H1 (cell line): ENCODE measurements around the gene SH3GL1. TPM values are rescaled to one million over a fixed set of nuclear protein-coding genes. Genes with fewer than 3 reads are reported as not detected.
A peak's percentile ranks its signal among the peaks of the same experiment; 100 is the strongest.

ENCODE experiments used
- CTCF ChIA-PET: fragments of 300-600 bp; sonication (Branson Sonifier 250); formaldehyde crosslinking; loops from one replicate; lab custom pipeline; 2021; ENCODE audit not compliant: partially characterized antibody; lab: Charles Lee
- POLR2A ChIA-PET: fragments of 300-600 bp; sonication (Branson Sonifier 250); formaldehyde crosslinking; loops from one replicate; lab custom pipeline; 2021; ENCODE audit warnings: inconsistent platforms; ENCODE audit not compliant: partially characterized antibody; lab: Charles Lee
- DNase-seq, 2 experiments: peaks; one replicate each; pipeline versions ENCODE4 v3.0.0 to v3.0.0-alpha.2; 2010 to 2022; ENCODE audit warnings: low spot score in 2 of 2, low read depth in 1 of 2, mixed read lengths in 1 of 2
- FAIRE-seq: peaks from 2 replicates; lab custom pipeline; 2011; peaks lifted over from hg19 to GRCh38; lab: Jason Lieb, UNC
- H2AFZ ChIP-seq: 2 replicates; pipeline ENCODE4 v1.8.1; 2012; ENCODE audit warnings: low read length, inconsistent platforms
- H2AK5ac ChIP-seq: 2 replicates; pipeline ENCODE4 v1.6.1; 2013; ENCODE audit warnings: low read depth, low read length
- H2BK120ac ChIP-seq: replicated peaks from 2 replicates; pipeline ENCODE3; 2013; ENCODE audit warnings: low read depth, low read length, inconsistent platforms
- H2BK12ac ChIP-seq: 2 replicates; pipeline ENCODE4 v1.6.1; 2013; ENCODE audit warnings: low read depth, low read length
- H2BK15ac ChIP-seq: 2 replicates; pipeline ENCODE4 v1.6.1; 2013; ENCODE audit warnings: low read length
- H2BK20ac ChIP-seq: 2 replicates; pipeline ENCODE4 v1.6.1; 2013; ENCODE audit warnings: low read length
- H2BK5ac ChIP-seq: 2 replicates; pipeline ENCODE4 v1.6.1; 2013; ENCODE audit warnings: low read depth, low read length
- H3K14ac ChIP-seq: 2 replicates; pipeline ENCODE4 v1.6.1; 2013; ENCODE audit warnings: inconsistent platforms; ENCODE audit not compliant: insufficient read length
- H3K18ac ChIP-seq: 2 replicates; pipeline ENCODE4 v1.6.1; 2013; ENCODE audit warnings: low read length; ENCODE audit errors: extremely low read depth
- H3K23ac ChIP-seq: 2 replicates; pipeline ENCODE4 v1.6.1; 2013; ENCODE audit warnings: inconsistent platforms; ENCODE audit not compliant: insufficient read length
- H3K23me2 ChIP-seq: 2 replicates; pipeline ENCODE4 v1.6.1; 2013; ENCODE audit warnings: low read depth, low read length
- H3K27ac ChIP-seq: 2 replicates; pipeline ENCODE4 v1.6.1; 2011; ENCODE audit warnings: low read depth, low read length, inconsistent platforms
- H3K27me3 ChIP-seq, 4 experiments: replicated peaks in 1 of 4; 1 replicate in 1 of 4; 2 replicates in 3 of 4; pipeline versions ENCODE4 v1.6.1 to v1.8.1; 2011 to 2013; ENCODE audit warnings: low read length in 3 of 4, mild to moderate bottlenecking in 3 of 4, inconsistent platforms in 2 of 4, mixed read lengths in 2 of 4, moderate library complexity in 1 of 4; ENCODE audit not compliant: control insufficient read depth in 3 of 4, insufficient read depth in 3 of 4; ENCODE audit errors: extremely low read depth in 1 of 4
- H3K36me3 ChIP-seq, 4 experiments: 2 replicates each; pipeline versions ENCODE4 v1.6.1 to v1.8.1; 2011 to 2013; ENCODE audit warnings: mild to moderate bottlenecking in 4 of 4, low read length in 3 of 4, moderate library complexity in 2 of 4, control low read depth in 1 of 4, inconsistent platforms in 1 of 4; ENCODE audit not compliant: insufficient read depth in 4 of 4, control insufficient read depth in 2 of 4
- H3K4ac ChIP-seq: replicated peaks from 2 replicates; pipeline ENCODE3; 2013; ENCODE audit warnings: low read length, low read depth, mixed read lengths, inconsistent platforms; ENCODE audit not compliant: insufficient read length
- H3K4me1 ChIP-seq, 4 experiments: replicated peaks in 1 of 4; 1 replicate in 1 of 4; 2 replicates in 3 of 4; pipeline versions ENCODE4 v1.6.1 to v1.8.1; 2011 to 2013; ENCODE audit warnings: low read length in 3 of 4, inconsistent platforms in 2 of 4, mixed read lengths in 1 of 4; ENCODE audit not compliant: insufficient read depth in 4 of 4, control insufficient read depth in 3 of 4
- H3K4me2 ChIP-seq, 2 experiments: 2 replicates each; pipeline versions ENCODE4 v1.6.1 to v1.8.1; 2011 to 2013; ENCODE audit warnings: low read depth in 2 of 2, low read length in 2 of 2, control low read depth in 1 of 2, inconsistent platforms in 1 of 2, mild to moderate bottlenecking in 1 of 2; ENCODE audit not compliant: insufficient read depth in 1 of 2
- H3K4me3 ChIP-seq, 4 experiments: fragments of 200-600, 300-600 bp in 1 of 4; sonication (generic), shearing (Covaris generic), sonication (Bioruptor Twin) in 1 of 4; 2 replicates each; pipeline versions ENCODE4 v1.5.1 to v1.8.1; 2011 to 2016; ENCODE audit warnings: low read length in 4 of 4, low read depth in 3 of 4, control low read depth in 2 of 4, inconsistent platforms in 2 of 4, mild to moderate bottlenecking in 2 of 4, mixed read lengths in 1 of 4, moderate library complexity in 1 of 4; ENCODE audit not compliant: insufficient read depth in 2 of 4; ENCODE audit errors: extremely low read depth in 1 of 4
- H3K56ac ChIP-seq: replicated peaks from 2 replicates; pipeline ENCODE3; 2013; ENCODE audit warnings: low read depth, mild to moderate bottlenecking, mixed read lengths, low read length, inconsistent platforms; ENCODE audit not compliant: insufficient read length
- H3K79me1 ChIP-seq: 2 replicates; pipeline ENCODE4 v1.6.1; 2013; ENCODE audit warnings: low read depth, low read length, control low read depth
- H3K79me2 ChIP-seq, 2 experiments: 2 replicates each; pipeline versions ENCODE4 v1.6.1 to v1.8.1; 2012 to 2013; ENCODE audit warnings: low read length in 2 of 2, mild to moderate bottlenecking in 2 of 2, inconsistent platforms in 1 of 2; ENCODE audit not compliant: insufficient read depth in 2 of 2, control insufficient read depth in 1 of 2
- H3K9ac ChIP-seq, 4 experiments: replicated peaks in 1 of 4; 1 replicate in 1 of 4; 2 replicates in 3 of 4; pipeline versions ENCODE4 v1.6.1 to v1.8.1; 2011 to 2013; ENCODE audit warnings: low read depth in 3 of 4, low read length in 3 of 4, control low read depth in 2 of 4, mild to moderate bottlenecking in 2 of 4, moderate library complexity in 2 of 4, inconsistent platforms in 1 of 4; ENCODE audit errors: extremely low read depth in 1 of 4
- H3K9me3 ChIP-seq, 2 experiments: 2 replicates each; pipeline versions ENCODE4 v1.6.1 to v1.8.1; 2012 to 2013; ENCODE audit warnings: mild to moderate bottlenecking in 2 of 2, moderate library complexity in 2 of 2, control low read depth in 1 of 2, inconsistent platforms in 1 of 2, low read depth in 1 of 2, low read length in 1 of 2, mixed read lengths in 1 of 2; ENCODE audit not compliant: insufficient read depth in 2 of 2
- H4K20me1 ChIP-seq, 2 experiments: replicated peaks in 1 of 2; 2 replicates each; pipeline versions ENCODE3 to v1.8.1; 2011 to 2013; ENCODE audit warnings: inconsistent platforms in 2 of 2, low read length in 2 of 2, mild to moderate bottlenecking in 1 of 2; ENCODE audit not compliant: insufficient read depth in 2 of 2, control insufficient read depth in 1 of 2
- H4K5ac ChIP-seq: 2 replicates; pipeline ENCODE4 v1.6.1; 2013; ENCODE audit warnings: low read length, low read depth, mixed read lengths, inconsistent platforms; ENCODE audit not compliant: insufficient read length
- H4K8ac ChIP-seq: 2 replicates; pipeline ENCODE4 v1.8.0; 2013; ENCODE audit warnings: mild to moderate bottlenecking, moderate library complexity, low read length, inconsistent platforms; ENCODE audit not compliant: insufficient read depth; ENCODE audit errors: extremely low read depth
- H4K91ac ChIP-seq: replicated peaks from 2 replicates; pipeline ENCODE3; 2013; ENCODE audit warnings: low read length, mixed read lengths, inconsistent platforms; ENCODE audit not compliant: insufficient read length
- ASH2L ChIP-seq: fragments of 200-600, 300-600 bp; sonication (generic); IDR thresholded peaks from one replicate; pipeline ENCODE4 v1.7.1; 2017; ENCODE audit warnings: low read length
- CBX8 ChIP-seq: fragments of 300-800, 300-1000 bp; sonication (generic); IDR thresholded peaks from 2 replicates; pipeline ENCODE4 v1.7.1; 2016; ENCODE audit warnings: low read depth, low read length, borderline replicate concordance
- POLR2AphosphoS5 ChIP-seq: IDR thresholded peaks from 2 replicates; pipeline ENCODE4 v1.6.1; 2011; ENCODE audit warnings: low read depth, low read length
- TAF1 ChIP-seq: IDR thresholded peaks from 2 replicates; pipeline ENCODE4 v1.6.1; 2011; ENCODE audit warnings: mild to moderate bottlenecking, low read depth, low read length
- WGBS, 2 experiments: shearing (Covaris generic) in 1 of 2; methylation state at CpG; one replicate each; pipeline versions ENCODE4 v1.1.6 to v1.1.7; 2013 to 2015; ENCODE audit warnings: low lambda C conversion rate in 2 of 2, mixed read lengths in 2 of 2, inconsistent platforms in 1 of 2, low coverage in 1 of 2, missing lambda C conversion rate in 1 of 2; ENCODE audit not compliant: insufficient replicate concordance in 2 of 2, insufficient coverage in 1 of 2, insufficient read length in 1 of 2; ENCODE audit errors: extremely low coverage in 1 of 2, missing lambda C conversion rate in 1 of 2; 5-methylcytosine and 5-hydroxymethylcytosine counted together
- polyA plus RNA-seq, 7 experiments: library from polyadenylated mRNA; depleted of rRNA in 3 of 7; stranded (reverse) in 5 of 7; unstranded in 2 of 7; fragments of >200 nt in 5 of 7; fragments of 200-250 nt in 2 of 7; gene quantifications; 1 replicate in 5 of 7; 2 replicates in 1 of 7; 4 replicates in 1 of 7; pipeline versions ENCODE4 v1.2.1 to v1.2.3, GENCODE V29; 2011 to 2013; ENCODE audit warnings: missing spikeins in 2 of 7, mixed read lengths in 2 of 7
- total RNA-seq: library from RNA; stranded (reverse); fragmentation: NEBNext Ultra II Directional; extraction: Animal tissue kit (Norgen Biotek cat#: 25700); gene quantifications from 2 replicates; pipeline ENCODE4 v1.2.1, GENCODE V29; 2021

The SH3GL1 gene
- total and polyA plus RNA-seq, 2 of the 8 experiments (the other 6 are each of a cell fraction or from before 2014, with no cell fraction given), result 81.5 to 102 TPM

DNA sequence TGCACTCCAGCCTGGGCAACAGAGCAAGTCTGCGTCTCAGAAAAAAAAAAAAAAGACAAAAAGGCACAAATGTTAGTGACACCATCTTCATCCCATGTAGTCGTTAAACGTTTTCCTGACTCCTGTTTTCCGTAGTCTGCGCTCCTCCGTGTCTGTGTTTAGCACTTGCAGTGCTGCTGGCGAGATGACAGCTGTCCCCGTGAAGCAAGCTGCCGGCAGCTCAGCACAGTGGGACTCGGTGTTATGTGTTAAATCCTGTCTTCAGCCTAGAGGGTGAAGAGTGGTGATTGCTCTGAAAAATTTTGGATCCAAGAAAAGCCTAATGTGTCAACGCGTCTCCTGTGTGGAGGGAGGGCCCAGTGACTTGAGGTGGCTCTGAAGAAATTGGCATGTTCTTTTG lies 38.9 kb upstream of the SH3GL1 start:
- Histone ChIP-seq H2BK15ac (no peak overlapping the region), H2BK5ac (no peak overlapping the region), H3K23me2 (no peaks in the 10 kb centered on the region), H3K4me2 (no peak overlapping the region), H4K91ac (no peak overlapping the region), H3K36me3 (peaks cover 35 to 61% (median 54%) of the 10 kb centered on the region in 4 experiments), H4K8ac (no peak overlapping the region), H3K4me1 (peaks cover 0 to 2% (median 0%) of the 10 kb centered on the region in 4 experiments; a peak in 3 of 7 replicates), H3K14ac (no peak overlapping the region), H3K4me3 (no peak overlapping the region), H3K4ac (no peak overlapping the region), H4K20me1 (peaks cover 23 to 40% of the 10 kb centered on the region in 2 experiments), H2BK20ac (no peak overlapping the region), H3K18ac (no peak overlapping the region), H2BK12ac (no peak overlapping the region), H3K79me2 (peaks cover 0 to 11% of the 10 kb centered on the region in 2 experiments; a peak in 1 of 4 replicates), H3K27me3 (no peaks in the 10 kb centered on the region), H3K9me3 (no peaks in the 10 kb centered on the region), H2AFZ (no peak overlapping the region), H3K9ac (no peak overlapping the region), H2AK5ac (no peak overlapping the region), H2BK120ac (no peak overlapping the region), H3K23ac (no peak overlapping the region), H4K5ac (no peak overlapping the region), H3K56ac (no peak overlapping the region), H3K79me1 (peaks cover 16% of the 10 kb centered on the region), H3K27ac (no peak overlapping the region)
- 95% methylated on average over 12 of the region's 12 CpGs; no CpG with 5 or more reads in 1 of the 2 experiments for WGBS, 2 experiments
- ChIA-PET CTCF (no interaction called here), POLR2A (interaction anchor here (0.7 to 58.1 kb wide), 4 partner anchors 1 to 278 kb away, joined by 3 to 1590 read pairs (median 797); partner anchors contain the start of genes CHAF1A, SH3GL1 and UBXN6)
- DNase-seq (no peak), FAIRE-seq (no peak)
- TF ChIP-seq CBX8 (no peak), TAF1 (no peak), POLR2AphosphoS5 (0 out of 2 replicates have a peak, but pooled peaks have one; percentile 7), ASH2L (no peak)
